Measurements from ENCODE around the gene IFIT2. TPM values are rescaled to one million over a fixed set of nuclear protein-coding genes. Genes with fewer than 3 reads are reported as not detected.

The IFIT2 gene
- total RNA-seq, 1 experiment from 2014 or later, result 1.0 TPM

GRCh38 chr10:89357975-89358374 is 56.1 kb downstream of the IFIT2 start:
- no peak overlapping the region for H3K9ac ChIP-seq (ENCODE audit: low read length)
- TF ChIP-seq, protein P1, sequence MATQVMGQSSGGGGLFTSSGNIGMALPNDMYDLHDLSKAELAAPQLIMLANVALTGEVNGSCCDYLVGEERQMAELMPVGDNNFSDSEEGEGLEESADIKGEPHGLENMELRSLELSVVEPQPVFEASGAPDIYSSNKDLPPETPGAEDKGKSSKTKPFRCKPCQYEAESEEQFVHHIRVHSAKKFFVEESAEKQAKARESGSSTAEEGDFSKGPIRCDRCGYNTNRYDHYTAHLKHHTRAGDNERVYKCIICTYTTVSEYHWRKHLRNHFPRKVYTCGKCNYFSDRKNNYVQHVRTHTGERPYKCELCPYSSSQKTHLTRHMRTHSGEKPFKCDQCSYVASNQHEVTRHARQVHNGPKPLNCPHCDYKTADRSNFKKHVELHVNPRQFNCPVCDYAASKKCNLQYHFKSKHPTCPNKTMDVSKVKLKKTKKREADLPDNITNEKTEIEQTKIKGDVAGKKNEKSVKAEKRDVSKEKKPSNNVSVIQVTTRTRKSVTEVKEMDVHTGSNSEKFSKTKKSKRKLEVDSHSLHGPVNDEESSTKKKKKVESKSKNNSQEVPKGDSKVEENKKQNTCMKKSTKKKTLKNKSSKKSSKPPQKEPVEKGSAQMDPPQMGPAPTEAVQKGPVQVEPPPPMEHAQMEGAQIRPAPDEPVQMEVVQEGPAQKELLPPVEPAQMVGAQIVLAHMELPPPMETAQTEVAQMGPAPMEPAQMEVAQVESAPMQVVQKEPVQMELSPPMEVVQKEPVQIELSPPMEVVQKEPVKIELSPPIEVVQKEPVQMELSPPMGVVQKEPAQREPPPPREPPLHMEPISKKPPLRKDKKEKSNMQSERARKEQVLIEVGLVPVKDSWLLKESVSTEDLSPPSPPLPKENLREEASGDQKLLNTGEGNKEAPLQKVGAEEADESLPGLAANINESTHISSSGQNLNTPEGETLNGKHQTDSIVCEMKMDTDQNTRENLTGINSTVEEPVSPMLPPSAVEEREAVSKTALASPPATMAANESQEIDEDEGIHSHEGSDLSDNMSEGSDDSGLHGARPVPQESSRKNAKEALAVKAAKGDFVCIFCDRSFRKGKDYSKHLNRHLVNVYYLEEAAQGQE (IDR thresholded peaks at IDR 0.05; ENCODE audit: low read depth), result no peak
- no peak for TF ChIP-seq FOSL1 (IDR thresholded peaks at IDR 0.05; ENCODE audit: low read depth)
- TF ChIP-seq ELF1 (IDR thresholded peaks at IDR 0.05; ENCODE audit: borderline replicate concordance, low read depth), result no peak
- TF ChIP-seq YY1 (IDR thresholded peaks at IDR 0.05; ENCODE audit: extremely low read depth, insufficient replicate concordance, low read depth, low read length), result no peak
- no peak for TF ChIP-seq RAD21 (IDR thresholded peaks at IDR 0.05; ENCODE audit: low read depth)
- no peak for TF ChIP-seq ZNF274 (IDR thresholded peaks at IDR 0.05; ENCODE audit: low read depth, low read length)
- H2AFZ ChIP-seq (ENCODE audit: low read depth, low read length, poor library complexity, severe bottlenecking), result no peak overlapping the region
- intact Hi-C loops (cut with micrococcal nuclease), result no loop called here
- ATAC-seq, result no peak
- ChIA-PET POLR2A (no interaction called here), RAD21 (ENCODE audit: low non-redundant PET in 1 of 2, low total read pairs in 2 of 2, uncharacterized antibody in 2 of 2, unreplicated experiment in 2 of 2) (no interaction called here), CTCF (no interaction called here)
- H3K27me3 ChIP-seq (ENCODE audit: insufficient read depth, low read length), result no peaks in the 10 kb centered on the region
- H3K4me1 ChIP-seq (ENCODE audit: control insufficient read depth in 1 of 2, insufficient read depth in 2 of 2, low read length in 2 of 2), result peaks cover 0 to 2% of the 10 kb centered on the region in 2 experiments; a peak in 2 of 4 replicates
- no peak for DNase-seq (ENCODE audit: low read depth, low spot score)
- no peaks in the 10 kb centered on the region for H3K79me2 ChIP-seq (ENCODE audit: insufficient read depth, low read length)
- no peaks in the 10 kb centered on the region for H3K36me3 ChIP-seq (ENCODE audit: control insufficient read depth in 1 of 2, insufficient read depth in 2 of 2, low read length in 2 of 2)
- BruUV-seq (replicated peaks), result no TSS peak
- H3K27ac ChIP-seq (ENCODE audit: low read depth, low read length), result no peak overlapping the region
- H3K9me3 ChIP-seq (ENCODE audit: control insufficient read depth in 1 of 2, insufficient read depth in 1 of 2, low read depth in 1 of 2, low read length in 2 of 2), result no peaks in the 10 kb centered on the region
- no peaks in the 10 kb centered on the region for H3K9me2 ChIP-seq (ENCODE audit: insufficient read depth)
- H3K4me2 ChIP-seq (ENCODE audit: low read length), result no peak overlapping the region
- H4K20me1 ChIP-seq (ENCODE audit: insufficient read depth), result no peaks in the 10 kb centered on the region
- H3K4me3 ChIP-seq (replicated peaks in 1 of 2; ENCODE audit: low read depth in 1 of 2, low read length in 2 of 2), result no peak overlapping the region

Other genes with a start within 250 kb of the IFIT2 start
- not detected for gene CH25H, start 94.7 kb upstream of the IFIT2 start, total RNA-seq (2021; ENCODE audit: unreplicated experiment)
- gene LIPA, start 50.3 kb upstream of the IFIT2 start, total RNA-seq (2021; ENCODE audit: unreplicated experiment), result 27.1 TPM
- gene IFIT3, start 26.0 kb downstream of the IFIT2 start, total RNA-seq (2021; ENCODE audit: unreplicated experiment), result 1.1 TPM
- not detected for gene IFIT1B, start 76.0 kb downstream of the IFIT2 start, total RNA-seq (2021; ENCODE audit: unreplicated experiment)
- gene IFIT1, start 90.6 kb downstream of the IFIT2 start, total RNA-seq (2021; ENCODE audit: unreplicated experiment), result 3.6 TPM
- gene IFIT5, start 112.5 kb downstream of the IFIT2 start, total RNA-seq (2021; ENCODE audit: unreplicated experiment), result 11.1 TPM
- gene SLC16A12, start 233.5 kb downstream of the IFIT2 start, total RNA-seq (2021; ENCODE audit: unreplicated experiment), result not detected

All from HCT116 (cell line).